G401.6 (cell line): Measurements from ENCODE around the gene APOF.
A peak's percentile ranks its signal among the peaks of the same experiment; 100 is the strongest.
"Not testable (repeated sequence)": the region's sequence is repeated elsewhere in the genome, so short reads cannot be mapped to it uniquely, and the experiment has no call there.

ENCODE experiments used
- FAIRE-seq: peaks from 2 replicates; lab custom pipeline; 2012; peaks lifted over from hg19 to GRCh38; lab: Jason Lieb, UNC

APOF gene

GRCh38 chr12:56332512-56333196 is 30.0 kb downstream of the APOF start:
- no peak for FAIRE-seq

- no peak for FAIRE-seq
These were observed 31.6 kb downstream of the APOF start for GRCh38 chr12:56330936-56331490.

GRCh38 chr12:56326533-56326932 is 36.1 kb downstream of the APOF start:
- no peak for FAIRE-seq

DNA sequence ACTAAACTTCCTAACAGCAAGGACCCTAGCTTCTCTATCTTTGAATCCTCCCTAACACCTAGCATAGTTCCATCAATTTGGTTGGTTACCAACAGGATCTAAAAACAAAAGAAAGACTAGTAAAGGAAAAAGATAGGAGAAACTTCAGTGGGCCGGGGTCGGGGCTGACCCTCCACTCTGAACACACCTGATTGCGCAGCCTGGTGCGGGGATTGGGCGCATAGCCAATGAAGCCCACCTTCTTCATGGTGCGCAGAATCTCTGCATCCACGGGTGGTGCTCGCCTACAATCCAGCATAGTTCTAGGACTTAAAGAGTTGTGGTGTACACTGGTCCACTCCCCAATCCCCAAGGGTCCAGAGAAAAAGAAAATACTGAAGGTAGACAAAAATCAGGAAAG is 36.5 kb downstream of the APOF start:
- FAIRE-seq: no peak

DNA sequence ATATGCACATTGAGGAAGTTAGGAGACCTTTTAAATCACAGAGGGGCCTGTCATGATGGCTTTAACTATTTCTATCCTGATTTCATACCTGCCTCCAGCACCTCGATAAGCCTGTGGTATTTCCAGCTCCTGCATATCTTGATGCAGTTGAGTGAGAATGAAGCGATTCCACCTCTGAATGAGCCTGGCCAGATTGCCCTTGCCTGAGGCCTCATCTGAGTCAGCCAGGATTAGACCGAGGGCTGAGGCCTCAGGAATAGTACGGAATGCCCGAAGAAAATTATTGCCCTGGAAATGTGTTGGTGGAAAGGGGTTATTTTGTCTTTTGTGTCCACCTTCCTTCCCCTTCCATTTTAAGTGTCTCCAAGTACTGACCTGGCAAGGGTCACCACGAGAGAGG is 38.5 kb downstream of the APOF start:
- no peak for FAIRE-seq

GRCh38 chr12:56321610-56322009 is 41.0 kb downstream of the APOF start:
- not testable (repeated sequence) for FAIRE-seq

- FAIRE-seq: no peak
These were observed 41.6 kb downstream of the APOF start for GRCh38 chr12:56321027-56321426.

- no peak for FAIRE-seq
These were observed 45.0 kb downstream of the APOF start for GRCh38 chr12:56317675-56318074.

DNA sequence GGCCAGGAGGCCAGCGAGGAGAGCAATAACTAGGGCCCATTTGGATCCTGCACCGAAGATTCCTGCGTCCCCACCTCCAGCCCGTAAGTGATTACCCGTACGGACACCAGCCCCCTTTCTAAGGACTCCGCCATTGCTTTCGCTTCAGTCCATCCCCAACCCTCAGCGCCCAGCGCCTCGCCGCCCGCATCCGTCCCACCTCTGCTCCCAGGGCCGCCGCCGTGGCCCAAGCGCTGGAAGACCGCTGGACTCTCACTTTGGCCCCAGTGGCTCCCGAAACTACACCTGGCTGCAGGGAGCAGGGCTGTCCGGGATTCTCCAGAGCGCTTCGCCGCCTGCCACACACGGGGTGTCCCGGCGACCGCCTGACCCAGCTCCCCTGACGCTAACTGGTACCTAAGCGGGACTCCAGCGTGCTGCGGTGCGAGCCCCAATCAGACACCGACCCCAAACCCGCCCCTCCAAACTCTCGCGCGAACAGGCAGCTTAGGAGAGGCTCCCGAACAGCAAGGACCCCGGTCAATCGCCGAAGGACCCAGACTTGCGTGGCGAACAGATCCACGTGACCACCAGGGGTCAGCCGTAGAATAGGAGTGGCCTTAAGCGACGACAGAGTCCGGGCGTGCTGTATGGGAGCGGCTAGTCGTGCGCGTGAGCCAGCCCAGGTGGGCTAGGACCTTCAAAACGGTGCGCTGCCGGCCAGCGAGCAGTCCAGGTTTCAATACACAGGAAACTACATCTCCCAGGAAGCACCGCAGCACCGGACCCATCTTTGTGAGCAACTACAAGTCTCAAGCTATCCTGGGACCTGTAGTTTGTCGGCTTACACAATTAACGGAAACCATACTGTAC is 46.8 kb downstream of the APOF start, which contains the start of gene CNPY2:
CNPY2 (minus strand) TSS at position 367 of the 852 bp plus-strand sequence. CDS start 771 bp downstream, outside the sequence.
- peak; percentile 97 for FAIRE-seq

- FAIRE-seq: no peak
These were observed 47.4 kb downstream of the APOF start for GRCh38 chr12:56315249-56315621.

GRCh38 chr12:56311003-56311402 is 51.7 kb downstream of the APOF start:
- no peak for FAIRE-seq
